ENCODE results near the gene TNFAIP8.
A peak's percentile ranks its signal among the peaks of the same experiment; 100 is the strongest.

The TNFAIP8 gene

GRCh38 chr5:119393201-119393691 is 37.4 kb downstream of the TNFAIP8 start:
- no peak overlapping the region for H3K4me3 ChIP-seq (ENCODE audit: low read depth, low read length)
- in situ Hi-C loops (cut with HindIII; ENCODE audit: low pct_ligation_motif_present, low sequenced_read_pairs) = no loop called here
- H3K36me3 ChIP-seq (replicated peaks) = no peaks in the 10 kb centered on the region
- TF ChIP-seq, protein P1, sequence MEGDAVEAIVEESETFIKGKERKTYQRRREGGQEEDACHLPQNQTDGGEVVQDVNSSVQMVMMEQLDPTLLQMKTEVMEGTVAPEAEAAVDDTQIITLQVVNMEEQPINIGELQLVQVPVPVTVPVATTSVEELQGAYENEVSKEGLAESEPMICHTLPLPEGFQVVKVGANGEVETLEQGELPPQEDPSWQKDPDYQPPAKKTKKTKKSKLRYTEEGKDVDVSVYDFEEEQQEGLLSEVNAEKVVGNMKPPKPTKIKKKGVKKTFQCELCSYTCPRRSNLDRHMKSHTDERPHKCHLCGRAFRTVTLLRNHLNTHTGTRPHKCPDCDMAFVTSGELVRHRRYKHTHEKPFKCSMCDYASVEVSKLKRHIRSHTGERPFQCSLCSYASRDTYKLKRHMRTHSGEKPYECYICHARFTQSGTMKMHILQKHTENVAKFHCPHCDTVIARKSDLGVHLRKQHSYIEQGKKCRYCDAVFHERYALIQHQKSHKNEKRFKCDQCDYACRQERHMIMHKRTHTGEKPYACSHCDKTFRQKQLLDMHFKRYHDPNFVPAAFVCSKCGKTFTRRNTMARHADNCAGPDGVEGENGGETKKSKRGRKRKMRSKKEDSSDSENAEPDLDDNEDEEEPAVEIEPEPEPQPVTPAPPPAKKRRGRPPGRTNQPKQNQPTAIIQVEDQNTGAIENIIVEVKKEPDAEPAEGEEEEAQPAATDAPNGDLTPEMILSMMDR (IDR thresholded peaks at IDR 0.05; ENCODE audit: low read depth, low read length, missing control alignments) = no peak
- no peak for DNase-seq
- H3K27ac ChIP-seq = peak overlapping the region; percentile 61
- H3K27me3 ChIP-seq (replicated peaks) = no peaks in the 10 kb centered on the region

GRCh38 chr5:119393746-119394145 is 37.9 kb downstream of the TNFAIP8 start:
- TF ChIP-seq, protein P1 (IDR thresholded peaks at IDR 0.05; ENCODE audit: low read depth, low read length, missing control alignments) = no peak
- no peaks in the 10 kb centered on the region for H3K27me3 ChIP-seq (replicated peaks)
- in situ Hi-C loops (cut with HindIII; ENCODE audit: low pct_ligation_motif_present, low sequenced_read_pairs) = no loop called here
- H3K27ac ChIP-seq = peak overlapping the region; percentile 61
- H3K4me3 ChIP-seq (ENCODE audit: low read depth, low read length) = no peak overlapping the region
- H3K36me3 ChIP-seq (replicated peaks) = no peaks in the 10 kb centered on the region
- no peak for DNase-seq

GRCh38 chr5:119395080-119395836 is 39.4 kb downstream of the TNFAIP8 start:
- Histone ChIP-seq H3K27me3 (replicated peaks) (no peaks in the 10 kb centered on the region), H3K4me3 (ENCODE audit: low read depth, low read length) (no peak overlapping the region), H3K36me3 (replicated peaks) (no peaks in the 10 kb centered on the region), H3K27ac (no peak overlapping the region)
- TF ChIP-seq, protein P1 (IDR thresholded peaks at IDR 0.05; ENCODE audit: low read depth, low read length, missing control alignments) = no peak
- no peak for DNase-seq
- in situ Hi-C loops (cut with HindIII; ENCODE audit: low pct_ligation_motif_present, low sequenced_read_pairs) = no loop called here

DNA sequence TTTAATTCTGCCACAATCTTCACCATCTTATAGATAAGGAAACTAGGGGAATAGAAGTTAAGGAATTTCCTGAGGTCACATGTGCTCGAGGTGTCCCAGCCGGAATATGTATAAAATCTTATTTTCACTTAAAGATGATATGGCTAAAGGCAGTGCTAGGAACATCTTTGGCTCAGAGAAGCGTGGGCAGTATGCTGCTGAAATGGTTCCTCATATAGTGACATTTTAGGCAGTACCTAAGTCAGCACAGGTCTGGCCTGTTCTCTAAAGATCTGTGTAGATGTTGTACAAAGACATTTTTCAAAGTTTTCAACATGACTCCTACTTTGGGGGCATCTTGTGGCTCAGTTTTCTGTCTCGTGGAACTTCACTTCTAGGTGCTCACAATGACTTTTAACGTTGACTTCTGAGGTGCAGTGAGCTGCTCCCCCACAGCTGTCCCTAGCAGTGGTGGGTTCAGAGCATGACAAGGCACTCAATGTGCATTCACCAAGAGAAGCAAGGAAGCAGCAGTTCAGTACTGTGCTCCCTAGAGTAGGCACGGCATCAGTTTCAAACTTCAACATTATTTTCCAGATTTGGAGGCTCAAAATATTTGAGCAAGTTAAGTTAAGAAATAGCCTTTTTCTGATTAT is 40.3 kb downstream of the TNFAIP8 start:
- Histone ChIP-seq H3K27me3 (replicated peaks) (no peaks in the 10 kb centered on the region), H3K4me3 (ENCODE audit: low read depth, low read length) (no peak overlapping the region), H3K27ac (no peak overlapping the region), H3K36me3 (replicated peaks) (no peaks in the 10 kb centered on the region)
- DNase-seq = no peak
- TF ChIP-seq, protein P1 (IDR thresholded peaks at IDR 0.05; ENCODE audit: low read depth, low read length, missing control alignments) = no peak
- in situ Hi-C loops (cut with HindIII; ENCODE audit: low pct_ligation_motif_present, low sequenced_read_pairs) = no loop called here

DNA sequence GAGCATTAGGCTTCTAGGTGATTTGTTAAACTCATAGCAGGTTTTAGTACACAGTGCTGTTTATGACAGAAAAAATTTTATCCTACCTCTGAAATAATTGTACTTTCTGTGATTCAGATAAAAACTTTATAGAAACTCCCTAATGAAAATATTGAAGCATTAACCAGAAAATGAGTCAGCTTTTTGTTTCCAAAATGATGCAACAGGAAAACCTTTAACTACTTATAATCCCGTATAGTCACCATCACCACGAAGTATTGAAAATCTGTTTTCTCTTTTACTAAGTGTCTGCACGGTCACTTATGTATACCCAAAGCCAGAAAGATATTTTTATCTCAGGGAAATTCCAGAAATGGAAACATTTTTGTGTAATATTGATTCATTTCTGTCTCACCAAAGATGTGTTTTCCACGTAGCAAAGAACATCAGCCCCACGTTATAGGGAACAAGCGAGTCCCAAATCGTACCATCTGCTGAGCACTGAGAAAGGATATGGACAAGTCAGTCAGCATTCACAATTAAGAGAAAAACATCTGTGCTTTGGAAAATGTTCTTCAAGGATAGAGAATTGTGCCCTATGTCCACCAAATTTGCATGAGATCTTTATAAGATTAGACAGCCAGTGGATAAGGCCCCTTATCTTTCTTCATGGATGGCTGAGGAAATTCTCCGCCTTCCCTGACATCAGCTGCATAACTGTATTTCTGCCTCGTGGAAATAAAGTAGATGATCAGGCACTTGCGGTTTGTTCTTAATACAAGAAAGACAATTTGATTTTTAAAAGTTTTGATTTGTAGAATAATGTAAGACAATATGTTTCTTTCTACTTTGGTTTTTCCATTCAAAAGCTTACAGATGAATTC is 41.9 kb downstream of the TNFAIP8 start:
- no peaks in the 10 kb centered on the region for H3K27me3 ChIP-seq (replicated peaks)
- H3K4me3 ChIP-seq (ENCODE audit: low read depth, low read length) = peak overlapping the region; percentile 9
- TF ChIP-seq, protein P1 (IDR thresholded peaks at IDR 0.05; ENCODE audit: low read depth, low read length, missing control alignments) = no peak
- peak; percentile 42 for DNase-seq
- in situ Hi-C loops (cut with HindIII; ENCODE audit: low pct_ligation_motif_present, low sequenced_read_pairs) = no loop called here
- no peaks in the 10 kb centered on the region for H3K36me3 ChIP-seq (replicated peaks)
- peak overlapping the region; percentile 80 for H3K27ac ChIP-seq

Data from brain microvascular endothelial cell (primary cell).